NB4 (cell line): ENCODE data around the gene PSD.

Experiments used
- CTCF ChIP-seq: IDR thresholded peaks from one replicate; pipeline ENCODE4 v1.5.1; 2012; ENCODE audit warnings: low read depth, low read length
- POLR2A ChIP-seq: IDR thresholded peaks from 2 replicates; pipeline ENCODE4 v1.6.1; 2011; ENCODE audit warnings: mild to moderate bottlenecking; ENCODE audit not compliant: insufficient read length; ENCODE audit errors: extremely low read depth
- TF ChIP-seq, protein P1 (sequence below): IDR thresholded peaks from 2 replicates; pipeline ENCODE4 v1.6.1; 2011; ENCODE audit warnings: low read depth, low read length

DNA sequence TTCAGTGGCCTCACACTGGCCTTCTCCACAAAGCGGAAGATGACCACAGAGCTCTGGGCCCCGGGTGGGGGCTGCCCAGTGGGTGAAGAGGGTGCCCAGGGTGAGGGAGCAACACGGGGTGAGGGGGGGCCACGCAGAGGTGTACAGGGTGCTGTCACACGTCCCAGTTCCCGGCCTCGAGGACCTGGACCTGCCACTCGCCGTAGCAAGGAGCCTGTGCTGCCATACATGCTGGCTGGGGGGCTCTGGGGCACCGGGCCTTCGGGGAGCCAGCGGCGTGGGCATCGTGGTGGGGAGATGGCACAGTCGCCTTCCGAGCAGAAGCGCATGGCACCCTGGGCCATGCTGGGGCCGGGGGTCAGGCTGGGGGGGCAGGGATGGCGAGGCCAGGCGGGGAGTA lies 1.9 kb downstream of the PSD start:
- TF ChIP-seq CTCF = no peak
- TF ChIP-seq POLR2A = no peak
- TF ChIP-seq, protein P1, sequence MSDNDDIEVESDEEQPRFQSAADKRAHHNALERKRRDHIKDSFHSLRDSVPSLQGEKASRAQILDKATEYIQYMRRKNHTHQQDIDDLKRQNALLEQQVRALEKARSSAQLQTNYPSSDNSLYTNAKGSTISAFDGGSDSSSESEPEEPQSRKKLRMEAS = no peak
